HepG2 (cell line): ENCODE results near the gene NPDC1. TPM values are rescaled to one million over a fixed set of nuclear protein-coding genes. Genes with fewer than 3 reads are reported as not detected.

Experiments
- NFATC3 ChIP-seq: sonication (generic); formaldehyde crosslinking; IDR thresholded peaks from 2 replicates; pipeline ENCODE4 v1.5.1; 2020; ENCODE audit warnings: mild to moderate bottlenecking, missing genetic modification reagents
- NR1H2 ChIP-seq: sonication (generic); formaldehyde crosslinking; IDR thresholded peaks from 2 replicates; pipeline ENCODE4 v1.8.1; 2022; ENCODE audit warnings: low read depth, missing genetic modification reagents, borderline replicate concordance
- PBX3 ChIP-seq: sonication (generic); formaldehyde crosslinking; IDR thresholded peaks from 2 replicates; pipeline ENCODE4 v1.8.1; 2023; ENCODE audit warnings: missing genetic modification reagents, inconsistent platforms, borderline replicate concordance
- PCBP2 ChIP-seq: fragments of 200-400 bp; formaldehyde crosslinking; optimal IDR thresholded peaks from 2 replicates; pipeline ENCODE3; 2018; ENCODE audit warnings: low read length, low read depth; ENCODE audit not compliant: poor library complexity, severe bottlenecking
- PITX1 ChIP-seq: sonication (generic); formaldehyde crosslinking; IDR thresholded peaks from 2 replicates; pipeline ENCODE4 v1.5.1; 2020; ENCODE audit warnings: mild to moderate bottlenecking, missing genetic modification reagents
- PREB ChIP-seq: sonication (generic); formaldehyde crosslinking; IDR thresholded peaks from 2 replicates; pipeline ENCODE4 v1.4.0; 2020; ENCODE audit warnings: missing genetic modification reagents
- RBFOX2 ChIP-seq: fragments of 200-400 bp; formaldehyde crosslinking; IDR thresholded peaks from 2 replicates; pipeline ENCODE4 v1.6.1; 2017; ENCODE audit warnings: low read depth, mild to moderate bottlenecking, low read length
- RORA ChIP-seq: sonication (generic); formaldehyde crosslinking; IDR thresholded peaks from 2 replicates; pipeline ENCODE4 v1.5.0; 2020; ENCODE audit warnings: mild to moderate bottlenecking, missing genetic modification reagents, moderate library complexity
- SP140L ChIP-seq: sonication (generic); formaldehyde crosslinking; IDR thresholded peaks from 2 replicates; pipeline ENCODE4 v1.4.0; 2020; ENCODE audit warnings: missing genetic modification reagents, borderline replicate concordance
- TAF1 ChIP-seq: sonication (generic); formaldehyde crosslinking; IDR thresholded peaks from 2 replicates; pipeline ENCODE4 v1.4.0; 2020; ENCODE audit warnings: missing genetic modification reagents
- TEAD2 ChIP-seq: sonication (generic); formaldehyde crosslinking; IDR thresholded peaks from 2 replicates; pipeline ENCODE4 v1.9.0; 2021; ENCODE audit warnings: missing genetic modification reagents
- ZFP36L1 ChIP-seq: sonication (generic); formaldehyde crosslinking; IDR thresholded peaks from 2 replicates; pipeline ENCODE4 v1.8.0; 2022; ENCODE audit warnings: mild to moderate bottlenecking, missing genetic modification reagents, moderate library complexity
- ZKSCAN5 ChIP-seq: sonication (generic); formaldehyde crosslinking; IDR thresholded peaks from 2 replicates; pipeline ENCODE4 v1.5.1; 2020; ENCODE audit warnings: mild to moderate bottlenecking, missing genetic modification reagents
- ZKSCAN8 ChIP-seq: IDR thresholded peaks from 2 replicates; pipeline ENCODE4 v1.6.1; 2016; ENCODE audit warnings: borderline replicate concordance, missing genetic modification reagents, missing compliant biosample characterization
- ZNF10 ChIP-seq: sonication (generic); formaldehyde crosslinking; IDR thresholded peaks from 2 replicates; pipeline ENCODE4 v1.4.0; 2020; ENCODE audit warnings: mild to moderate bottlenecking, low read depth, missing genetic modification reagents, borderline replicate concordance
- polyA plus RNA-seq, 8 experiments: library from polyadenylated mRNA; depleted of rRNA in 3 of 8; stranded (reverse) in 7 of 8; unstranded in 1 of 8; fragments of >200 nt; fragmentation: Illumina TruSeq in 4 of 8; extraction: Trizol in 4 of 8; gene quantifications; 2 replicates each; pipeline versions ENCODE4 v1.2.1 to v1.2.3, GENCODE V29; 2011 to 2016; ENCODE audit warnings: low read depth in 4 of 8, missing spikeins in 1 of 8, mixed read lengths in 1 of 8; ENCODE audit not compliant: insufficient read depth in 1 of 8
- total RNA-seq, 5 experiments: library from RNA; depleted of rRNA; stranded (reverse); fragments of >200 nt; fragmentation: Illumina TruSeq; extraction: Trizol; gene quantifications; 2 replicates each; pipeline ENCODE4 v1.2.3, GENCODE V29; 2016; ENCODE audit warnings: low read depth in 1 of 5
- TF ChIP-seq, protein P1 (sequence below): sonication (generic); formaldehyde crosslinking; IDR thresholded peaks from 2 replicates; pipeline ENCODE4 v1.8.1; 2023; ENCODE audit warnings: mild to moderate bottlenecking, missing genetic modification reagents
- TF ChIP-seq, protein P2 (sequence below): sonication (generic); formaldehyde crosslinking; IDR thresholded peaks from 2 replicates; pipeline ENCODE4 v1.4.0; 2020; ENCODE audit warnings: mild to moderate bottlenecking, missing genetic modification reagents
- TF ChIP-seq, protein P3 (sequence below): sonication (generic); formaldehyde crosslinking; conservative IDR thresholded peaks from 2 replicates; pipeline ENCODE4 v1.4.0; 2020; ENCODE audit warnings: mild to moderate bottlenecking, missing genetic modification reagents, moderate library complexity

NPDC1 gene
- total and polyA plus RNA-seq, 2 of the 13 experiments (the other 11 are each of a cell fraction or from before 2014, with no cell fraction given) = 0.84 to 5.4 TPM

- TF ChIP-seq PCBP2 (no peak), PITX1 (CRISPR knock-in tag) (no peak), TEAD2 (CRISPR knock-in tag) (no peak), ZKSCAN5 (CRISPR knock-in tag) (no peak), NFATC3 (CRISPR knock-in tag) (0 out of 2 replicates have a peak, but pooled peaks have one; percentile 48), PBX3 (CRISPR knock-in tag) (no peak), ZNF10 (CRISPR knock-in tag) (no peak), RBFOX2 (no peak), NR1H2 (CRISPR knock-in tag) (no peak), ZKSCAN8 (CRISPR knock-in tag) (no peak), SP140L (CRISPR knock-in tag) (no peak), PREB (no peak), TAF1 (CRISPR knock-in tag) (no peak), ZFP36L1 (no peak), RORA (CRISPR knock-in tag) (no peak)
- TF ChIP-seq, protein P1, sequence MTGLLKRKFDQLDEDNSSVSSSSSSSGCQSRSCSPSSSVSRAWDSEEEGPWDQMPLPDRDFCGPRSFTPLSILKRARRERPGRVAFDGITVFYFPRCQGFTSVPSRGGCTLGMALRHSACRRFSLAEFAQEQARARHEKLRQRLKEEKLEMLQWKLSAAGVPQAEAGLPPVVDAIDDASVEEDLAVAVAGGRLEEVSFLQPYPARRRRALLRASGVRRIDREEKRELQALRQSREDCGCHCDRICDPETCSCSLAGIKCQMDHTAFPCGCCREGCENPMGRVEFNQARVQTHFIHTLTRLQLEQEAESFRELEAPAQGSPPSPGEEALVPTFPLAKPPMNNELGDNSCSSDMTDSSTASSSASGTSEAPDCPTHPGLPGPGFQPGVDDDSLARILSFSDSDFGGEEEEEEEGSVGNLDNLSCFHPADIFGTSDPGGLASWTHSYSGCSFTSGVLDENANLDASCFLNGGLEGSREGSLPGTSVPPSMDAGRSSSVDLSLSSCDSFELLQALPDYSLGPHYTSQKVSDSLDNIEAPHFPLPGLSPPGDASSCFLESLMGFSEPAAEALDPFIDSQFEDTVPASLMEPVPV (CRISPR knock-in tag) = no peak
- TF ChIP-seq, protein P2, sequence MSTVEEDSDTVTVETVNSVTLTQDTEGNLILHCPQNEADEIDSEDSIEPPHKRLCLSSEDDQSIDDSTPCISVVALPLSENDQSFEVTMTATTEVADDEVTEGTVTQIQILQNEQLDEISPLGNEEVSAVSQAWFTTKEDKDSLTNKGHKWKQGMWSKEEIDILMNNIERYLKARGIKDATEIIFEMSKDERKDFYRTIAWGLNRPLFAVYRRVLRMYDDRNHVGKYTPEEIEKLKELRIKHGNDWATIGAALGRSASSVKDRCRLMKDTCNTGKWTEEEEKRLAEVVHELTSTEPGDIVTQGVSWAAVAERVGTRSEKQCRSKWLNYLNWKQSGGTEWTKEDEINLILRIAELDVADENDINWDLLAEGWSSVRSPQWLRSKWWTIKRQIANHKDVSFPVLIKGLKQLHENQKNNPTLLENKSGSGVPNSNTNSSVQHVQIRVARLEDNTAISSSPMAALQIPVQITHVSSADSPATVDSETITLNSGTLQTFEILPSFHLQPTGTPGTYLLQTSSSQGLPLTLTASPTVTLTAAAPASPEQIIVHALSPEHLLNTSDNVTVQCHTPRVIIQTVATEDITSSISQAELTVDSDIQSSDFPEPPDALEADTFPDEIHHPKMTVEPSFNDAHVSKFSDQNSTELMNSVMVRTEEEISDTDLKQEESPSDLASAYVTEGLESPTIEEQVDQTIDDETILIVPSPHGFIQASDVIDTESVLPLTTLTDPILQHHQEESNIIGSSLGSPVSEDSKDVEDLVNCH (CRISPR knock-in tag) = no peak
- TF ChIP-seq, protein P3, sequence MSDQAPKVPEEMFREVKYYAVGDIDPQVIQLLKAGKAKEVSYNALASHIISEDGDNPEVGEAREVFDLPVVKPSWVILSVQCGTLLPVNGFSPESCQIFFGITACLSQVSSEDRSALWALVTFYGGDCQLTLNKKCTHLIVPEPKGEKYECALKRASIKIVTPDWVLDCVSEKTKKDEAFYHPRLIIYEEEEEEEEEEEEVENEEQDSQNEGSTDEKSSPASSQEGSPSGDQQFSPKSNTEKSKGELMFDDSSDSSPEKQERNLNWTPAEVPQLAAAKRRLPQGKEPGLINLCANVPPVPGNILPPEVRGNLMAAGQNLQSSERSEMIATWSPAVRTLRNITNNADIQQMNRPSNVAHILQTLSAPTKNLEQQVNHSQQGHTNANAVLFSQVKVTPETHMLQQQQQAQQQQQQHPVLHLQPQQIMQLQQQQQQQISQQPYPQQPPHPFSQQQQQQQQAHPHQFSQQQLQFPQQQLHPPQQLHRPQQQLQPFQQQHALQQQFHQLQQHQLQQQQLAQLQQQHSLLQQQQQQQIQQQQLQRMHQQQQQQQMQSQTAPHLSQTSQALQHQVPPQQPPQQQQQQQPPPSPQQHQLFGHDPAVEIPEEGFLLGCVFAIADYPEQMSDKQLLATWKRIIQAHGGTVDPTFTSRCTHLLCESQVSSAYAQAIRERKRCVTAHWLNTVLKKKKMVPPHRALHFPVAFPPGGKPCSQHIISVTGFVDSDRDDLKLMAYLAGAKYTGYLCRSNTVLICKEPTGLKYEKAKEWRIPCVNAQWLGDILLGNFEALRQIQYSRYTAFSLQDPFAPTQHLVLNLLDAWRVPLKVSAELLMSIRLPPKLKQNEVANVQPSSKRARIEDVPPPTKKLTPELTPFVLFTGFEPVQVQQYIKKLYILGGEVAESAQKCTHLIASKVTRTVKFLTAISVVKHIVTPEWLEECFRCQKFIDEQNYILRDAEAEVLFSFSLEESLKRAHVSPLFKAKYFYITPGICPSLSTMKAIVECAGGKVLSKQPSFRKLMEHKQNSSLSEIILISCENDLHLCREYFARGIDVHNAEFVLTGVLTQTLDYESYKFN (CRISPR knock-in tag) = 0 out of 2 replicates have a peak, but pooled peaks have one; percentile 19
Observed at GRCh38 chr9:137067860-137068538, 22.0 kb upstream of the NPDC1 start (continued).
